Measurements from ENCODE around the gene EDEM1.

GRCh38 chr3:5162102-5162501 lies 25.4 kb upstream of the EDEM1 start:
- TF ChIP-seq CTCF (IDR thresholded peaks at IDR 0.05): no peak
- no peak for TF ChIP-seq EZH2 (IDR thresholded peaks at IDR 0.05; ENCODE audit: borderline replicate concordance, insufficient read depth, low read depth, low read length, poor library complexity, severe bottlenecking)

Measured in B cell (primary cell).